DND-41 (cell line): ENCODE measurements around the gene RGS13.

Experiments
- EZH2 ChIP-seq: IDR thresholded peaks from 3 replicates; pipeline ENCODE4 v1.6.1; 2012; ENCODE audit warnings: borderline replicate concordance, low read depth, mild to moderate bottlenecking, moderate library complexity, low read length, inconsistent platforms; ENCODE audit not compliant: severe bottlenecking
- TF ChIP-seq, protein P1 (sequence below): IDR thresholded peaks from 2 replicates; pipeline ENCODE4 v1.5.1; 2012; ENCODE audit warnings: borderline replicate concordance, low read length, moderate library complexity, mild to moderate bottlenecking; ENCODE audit not compliant: poor library complexity, severe bottlenecking; ENCODE audit errors: extremely low read depth

DNA sequence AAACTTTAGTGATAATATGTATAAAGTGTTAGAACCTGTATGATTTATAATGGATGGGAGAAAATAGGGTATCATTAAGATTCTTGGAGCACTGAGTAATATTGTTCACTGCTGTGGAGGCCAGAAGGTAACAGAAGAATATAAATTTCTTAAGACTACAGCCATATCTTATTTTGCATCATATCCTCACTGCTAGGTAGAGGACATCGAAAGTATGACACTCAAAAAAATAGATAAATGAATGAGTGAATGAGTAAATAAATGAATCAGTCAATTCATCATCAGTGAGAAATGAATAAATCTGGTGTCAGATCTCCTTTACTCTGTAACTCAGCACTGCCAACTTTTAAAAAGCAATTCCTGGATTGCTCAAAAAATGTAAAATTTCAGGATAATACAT is 33.2 kb downstream of the RGS13 start:
- TF ChIP-seq, protein P1, sequence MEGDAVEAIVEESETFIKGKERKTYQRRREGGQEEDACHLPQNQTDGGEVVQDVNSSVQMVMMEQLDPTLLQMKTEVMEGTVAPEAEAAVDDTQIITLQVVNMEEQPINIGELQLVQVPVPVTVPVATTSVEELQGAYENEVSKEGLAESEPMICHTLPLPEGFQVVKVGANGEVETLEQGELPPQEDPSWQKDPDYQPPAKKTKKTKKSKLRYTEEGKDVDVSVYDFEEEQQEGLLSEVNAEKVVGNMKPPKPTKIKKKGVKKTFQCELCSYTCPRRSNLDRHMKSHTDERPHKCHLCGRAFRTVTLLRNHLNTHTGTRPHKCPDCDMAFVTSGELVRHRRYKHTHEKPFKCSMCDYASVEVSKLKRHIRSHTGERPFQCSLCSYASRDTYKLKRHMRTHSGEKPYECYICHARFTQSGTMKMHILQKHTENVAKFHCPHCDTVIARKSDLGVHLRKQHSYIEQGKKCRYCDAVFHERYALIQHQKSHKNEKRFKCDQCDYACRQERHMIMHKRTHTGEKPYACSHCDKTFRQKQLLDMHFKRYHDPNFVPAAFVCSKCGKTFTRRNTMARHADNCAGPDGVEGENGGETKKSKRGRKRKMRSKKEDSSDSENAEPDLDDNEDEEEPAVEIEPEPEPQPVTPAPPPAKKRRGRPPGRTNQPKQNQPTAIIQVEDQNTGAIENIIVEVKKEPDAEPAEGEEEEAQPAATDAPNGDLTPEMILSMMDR: no peak
- no peak for TF ChIP-seq EZH2
